Measurements from ENCODE around the gene CDC42EP3.

The CDC42EP3 gene

DNA sequence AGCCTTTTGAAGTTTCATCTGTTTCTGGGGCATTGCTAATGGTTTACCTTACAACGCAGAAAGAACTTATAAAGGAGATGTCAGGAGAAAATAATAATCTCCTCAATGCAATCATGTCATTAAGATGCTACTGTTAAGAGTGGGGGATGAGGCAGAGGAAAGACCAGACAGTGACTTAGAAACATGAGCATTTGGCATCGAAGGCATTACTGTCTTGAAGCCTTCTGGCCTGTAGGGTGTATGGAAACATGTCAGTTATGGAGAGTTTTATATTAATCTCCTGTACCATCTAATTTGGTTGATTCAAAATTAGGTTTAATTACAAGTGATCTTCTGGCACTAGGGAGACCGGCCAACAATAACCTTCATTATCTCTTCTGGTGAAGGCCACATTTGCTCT, 32.5 kb downstream of the CDC42EP3 start:
- Histone ChIP-seq H3K9ac (ENCODE audit: low read depth, low read length) (no peak overlapping the region), H3K79me2 (ENCODE audit: insufficient read depth, low read length) (no peaks in the 10 kb centered on the region), H4K20me1 (ENCODE audit: insufficient read depth, low read length) (no peaks in the 10 kb centered on the region), H3K27me3 (ENCODE audit: insufficient read depth, low read length, poor library complexity) (peaks cover 2% of the 10 kb centered on the region), H3K9me3 (ENCODE audit: insufficient read depth, low read length, severe bottlenecking) (no peaks in the 10 kb centered on the region), H3K36me3 (ENCODE audit: insufficient read depth, low read length) (no peaks in the 10 kb centered on the region), H3K4me2 (ENCODE audit: insufficient read depth, low read length) (no peak overlapping the region), H2AFZ (ENCODE audit: low read depth, low read length) (no peak overlapping the region), H3K27ac (ENCODE audit: low read length) (no peak overlapping the region), H3K4me3 (ENCODE audit: low read depth in 1 of 2, low read length in 2 of 2) (no peak overlapping the region), H3K4me1 (ENCODE audit: insufficient read depth, low read length) (no peaks in the 10 kb centered on the region)
- DNase-seq: no peak
- no peak for ATAC-seq (ENCODE audit: insufficient read depth, low read depth)
- TF ChIP-seq EZH2 (IDR thresholded peaks at IDR 0.05; ENCODE audit: borderline replicate concordance, low read depth, low read length, severe bottlenecking): no peak
- TF ChIP-seq, protein P1, sequence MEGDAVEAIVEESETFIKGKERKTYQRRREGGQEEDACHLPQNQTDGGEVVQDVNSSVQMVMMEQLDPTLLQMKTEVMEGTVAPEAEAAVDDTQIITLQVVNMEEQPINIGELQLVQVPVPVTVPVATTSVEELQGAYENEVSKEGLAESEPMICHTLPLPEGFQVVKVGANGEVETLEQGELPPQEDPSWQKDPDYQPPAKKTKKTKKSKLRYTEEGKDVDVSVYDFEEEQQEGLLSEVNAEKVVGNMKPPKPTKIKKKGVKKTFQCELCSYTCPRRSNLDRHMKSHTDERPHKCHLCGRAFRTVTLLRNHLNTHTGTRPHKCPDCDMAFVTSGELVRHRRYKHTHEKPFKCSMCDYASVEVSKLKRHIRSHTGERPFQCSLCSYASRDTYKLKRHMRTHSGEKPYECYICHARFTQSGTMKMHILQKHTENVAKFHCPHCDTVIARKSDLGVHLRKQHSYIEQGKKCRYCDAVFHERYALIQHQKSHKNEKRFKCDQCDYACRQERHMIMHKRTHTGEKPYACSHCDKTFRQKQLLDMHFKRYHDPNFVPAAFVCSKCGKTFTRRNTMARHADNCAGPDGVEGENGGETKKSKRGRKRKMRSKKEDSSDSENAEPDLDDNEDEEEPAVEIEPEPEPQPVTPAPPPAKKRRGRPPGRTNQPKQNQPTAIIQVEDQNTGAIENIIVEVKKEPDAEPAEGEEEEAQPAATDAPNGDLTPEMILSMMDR (IDR thresholded peaks at IDR 0.05; ENCODE audit: borderline replicate concordance, extremely low read depth, low read length, poor library complexity, severe bottlenecking): no peak

DNA sequence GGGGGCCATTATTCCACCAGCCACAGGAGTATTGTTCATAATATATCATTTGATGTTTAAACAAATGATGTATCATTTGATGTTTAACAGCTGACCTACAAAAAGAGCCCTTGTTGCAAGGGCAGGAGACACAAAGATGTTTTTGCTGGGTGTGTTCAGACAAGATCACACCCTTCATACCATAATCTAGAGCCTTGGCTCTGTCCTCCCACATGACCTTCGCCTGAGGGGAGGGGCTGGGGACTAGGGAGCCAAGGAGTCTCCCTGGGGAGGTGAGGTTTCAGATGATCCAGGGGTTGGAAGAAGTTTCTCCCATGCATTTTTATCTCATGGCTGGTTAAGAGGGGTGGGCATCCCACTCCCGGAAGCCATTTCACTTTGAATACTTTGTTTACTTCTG, 33.5 kb downstream of the CDC42EP3 start:
- TF ChIP-seq EZH2 (IDR thresholded peaks at IDR 0.05; ENCODE audit: borderline replicate concordance, low read depth, low read length, severe bottlenecking): no peak
- TF ChIP-seq, protein P1 (IDR thresholded peaks at IDR 0.05; ENCODE audit: borderline replicate concordance, extremely low read depth, low read length, poor library complexity, severe bottlenecking): no peak
- ATAC-seq (ENCODE audit: insufficient read depth, low read depth): no peak
- Histone ChIP-seq H2AFZ (ENCODE audit: low read depth, low read length) (no peak overlapping the region), H3K9ac (ENCODE audit: low read depth, low read length) (no peak overlapping the region), H3K4me3 (ENCODE audit: low read depth in 1 of 2, low read length in 2 of 2) (no peak overlapping the region), H3K4me1 (ENCODE audit: insufficient read depth, low read length) (no peaks in the 10 kb centered on the region), H3K4me2 (ENCODE audit: insufficient read depth, low read length) (no peak overlapping the region), H3K27me3 (ENCODE audit: insufficient read depth, low read length, poor library complexity) (peaks cover 2% of the 10 kb centered on the region), H3K9me3 (ENCODE audit: insufficient read depth, low read length, severe bottlenecking) (no peaks in the 10 kb centered on the region), H3K36me3 (ENCODE audit: insufficient read depth, low read length) (no peaks in the 10 kb centered on the region), H3K27ac (ENCODE audit: low read length) (no peak overlapping the region), H3K79me2 (ENCODE audit: insufficient read depth, low read length) (no peaks in the 10 kb centered on the region), H4K20me1 (ENCODE audit: insufficient read depth, low read length) (no peaks in the 10 kb centered on the region)
- no peak for DNase-seq

DNA sequence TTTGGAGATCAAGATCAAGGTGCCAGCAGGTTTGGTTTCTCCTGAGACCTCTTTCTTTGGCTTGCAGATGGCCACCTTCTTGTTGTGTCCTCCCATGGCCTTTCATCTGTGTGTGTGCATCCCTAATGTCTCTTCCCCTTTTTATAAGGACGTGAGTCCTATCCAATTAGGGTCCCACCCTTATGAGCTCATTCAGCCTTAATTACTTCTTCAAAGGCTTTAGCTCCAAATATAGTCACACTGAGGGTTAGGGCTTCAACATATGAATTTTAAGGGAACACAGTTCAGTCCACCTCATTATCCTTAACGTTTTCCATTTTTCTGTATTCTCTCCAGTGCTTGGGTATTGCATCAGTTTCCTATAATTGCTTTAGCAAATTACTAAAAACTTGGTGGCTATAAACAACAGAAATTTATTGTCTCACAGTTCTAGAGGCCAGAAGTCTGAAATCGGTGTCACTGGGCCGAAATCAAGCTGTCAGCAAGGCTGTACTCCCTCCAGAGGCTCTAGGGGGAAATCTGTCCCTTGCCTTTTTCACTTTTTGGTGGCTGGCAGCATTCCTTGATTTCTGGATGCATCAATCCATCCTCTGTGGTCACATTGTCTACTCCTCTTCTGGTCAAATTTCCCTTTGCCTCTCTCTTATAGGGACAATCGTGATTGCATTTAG, 34.1 kb downstream of the CDC42EP3 start:
- Histone ChIP-seq H3K9ac (ENCODE audit: low read depth, low read length) (no peak overlapping the region), H3K4me3 (ENCODE audit: low read depth in 1 of 2, low read length in 2 of 2) (no peak overlapping the region), H3K4me2 (ENCODE audit: insufficient read depth, low read length) (no peak overlapping the region), H3K27me3 (ENCODE audit: insufficient read depth, low read length, poor library complexity) (peaks cover 2% of the 10 kb centered on the region), H3K9me3 (ENCODE audit: insufficient read depth, low read length, severe bottlenecking) (no peaks in the 10 kb centered on the region), H4K20me1 (ENCODE audit: insufficient read depth, low read length) (no peaks in the 10 kb centered on the region), H3K36me3 (ENCODE audit: insufficient read depth, low read length) (no peaks in the 10 kb centered on the region), H3K4me1 (ENCODE audit: insufficient read depth, low read length) (no peaks in the 10 kb centered on the region), H3K27ac (ENCODE audit: low read length) (no peak overlapping the region), H3K79me2 (ENCODE audit: insufficient read depth, low read length) (no peaks in the 10 kb centered on the region), H2AFZ (ENCODE audit: low read depth, low read length) (no peak overlapping the region)
- ATAC-seq (ENCODE audit: insufficient read depth, low read depth) (no peak), DNase-seq (no peak)
- TF ChIP-seq, protein P1 (IDR thresholded peaks at IDR 0.05; ENCODE audit: borderline replicate concordance, extremely low read depth, low read length, poor library complexity, severe bottlenecking): no peak
- no peak for TF ChIP-seq EZH2 (IDR thresholded peaks at IDR 0.05; ENCODE audit: borderline replicate concordance, low read depth, low read length, severe bottlenecking)

All from DND-41 (cell line).